DND-41 (cell line): ENCODE measurements around the gene SNX9.

Experiments used
- ATAC-seq: fragments of 200-7000 bp; cut with Tn5 transposase; 3 replicates; pipeline ENCODE4 v1.9.1; 2021; ENCODE audit warnings: low read depth; ENCODE audit not compliant: insufficient read depth
- DNase-seq: peaks from one replicate; pipeline ENCODE4 v3.0.0-alpha.2; 2020
- H2AFZ ChIP-seq: 2 replicates; pipeline ENCODE4 v1.6.0; 2012; ENCODE audit warnings: low read depth, low read length
- H3K27ac ChIP-seq: 2 replicates; pipeline ENCODE4 v1.5.1; 2012; ENCODE audit warnings: low read length, inconsistent platforms
- H3K27me3 ChIP-seq: fragments of 200-600 bp; sonication (generic); 2 replicates; pipeline ENCODE4 v1.6.0; 2012; ENCODE audit warnings: low read length, mild to moderate bottlenecking, inconsistent platforms; ENCODE audit not compliant: insufficient read depth, poor library complexity
- H3K36me3 ChIP-seq: 2 replicates; pipeline ENCODE4 v1.5.1; 2012; ENCODE audit warnings: low read length, inconsistent platforms; ENCODE audit not compliant: insufficient read depth
- H3K4me1 ChIP-seq: 2 replicates; pipeline ENCODE4 v1.5.1; 2012; ENCODE audit warnings: mild to moderate bottlenecking, low read length; ENCODE audit not compliant: insufficient read depth
- H3K4me2 ChIP-seq: 2 replicates; pipeline ENCODE4 v1.6.0; 2012; ENCODE audit warnings: mild to moderate bottlenecking, moderate library complexity, low read length, inconsistent platforms; ENCODE audit not compliant: insufficient read depth
- H3K4me3 ChIP-seq, 2 experiments: fragments of 200-600 bp in 1 of 2; shearing (Covaris generic) in 1 of 2; 2 replicates each; pipeline ENCODE4 v1.5.1; 2012 to 2016; ENCODE audit warnings: inconsistent platforms in 2 of 2, low read length in 2 of 2, mild to moderate bottlenecking in 2 of 2, low read depth in 1 of 2, moderate library complexity in 1 of 2
- H3K79me2 ChIP-seq: 2 replicates; pipeline ENCODE4 v1.6.0; 2012; ENCODE audit warnings: low read length, inconsistent platforms; ENCODE audit not compliant: insufficient read depth
- H3K9ac ChIP-seq: 2 replicates; pipeline ENCODE4 v1.6.0; 2012; ENCODE audit warnings: low read depth, mild to moderate bottlenecking, inconsistent platforms, low read length, moderate library complexity
- H3K9me3 ChIP-seq: 2 replicates; pipeline ENCODE4 v1.5.1; 2012; ENCODE audit warnings: low read length, moderate library complexity, mild to moderate bottlenecking, inconsistent platforms; ENCODE audit not compliant: insufficient read depth, severe bottlenecking
- H4K20me1 ChIP-seq: 2 replicates; pipeline ENCODE4 v1.6.0; 2012; ENCODE audit warnings: low read length; ENCODE audit not compliant: insufficient read depth
- EZH2 ChIP-seq: IDR thresholded peaks from 3 replicates; pipeline ENCODE4 v1.6.1; 2012; ENCODE audit warnings: borderline replicate concordance, low read depth, mild to moderate bottlenecking, moderate library complexity, low read length, inconsistent platforms; ENCODE audit not compliant: severe bottlenecking
- TF ChIP-seq, protein P1 (sequence below): IDR thresholded peaks from 2 replicates; pipeline ENCODE4 v1.5.1; 2012; ENCODE audit warnings: borderline replicate concordance, low read length, moderate library complexity, mild to moderate bottlenecking; ENCODE audit not compliant: poor library complexity, severe bottlenecking; ENCODE audit errors: extremely low read depth

Gene SNX9

DNA sequence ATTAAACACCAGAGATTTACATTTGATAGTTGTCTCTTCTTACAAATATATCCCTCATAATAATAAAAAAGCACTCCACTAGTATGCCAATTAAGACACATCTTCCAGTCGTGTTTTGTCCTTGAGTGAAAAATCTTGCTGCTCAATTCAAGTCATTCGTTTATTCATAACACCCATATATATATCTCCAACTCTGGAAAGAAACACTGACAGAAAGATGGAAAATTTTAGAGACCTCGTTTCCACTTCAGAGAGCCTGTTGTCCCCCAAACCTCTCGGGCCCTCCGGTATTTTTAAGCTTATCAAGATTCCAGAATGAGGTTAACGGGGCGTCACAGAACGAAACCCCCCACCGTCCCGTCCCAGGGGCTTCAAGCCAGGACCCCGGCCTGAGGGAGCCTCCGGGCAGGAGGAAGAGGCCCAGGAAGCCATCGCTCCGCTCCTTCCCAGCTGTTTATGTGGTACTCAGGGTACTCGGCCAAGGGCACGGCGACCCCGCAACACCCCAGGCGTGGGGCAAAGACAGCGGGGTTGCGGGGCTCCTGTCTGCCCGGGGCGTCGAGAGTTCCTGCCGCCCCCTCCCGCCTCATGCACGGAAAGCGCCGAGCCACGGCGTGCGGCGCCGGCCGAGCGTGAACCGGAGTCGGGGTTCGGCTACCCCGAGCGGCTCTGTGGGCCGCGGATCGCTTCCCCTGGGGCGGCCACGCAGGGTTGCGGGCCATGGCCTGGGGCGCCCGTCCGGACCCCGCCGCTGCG lies 623 bp upstream of the SNX9 start:
- no peak for TF ChIP-seq EZH2
- TF ChIP-seq, protein P1, sequence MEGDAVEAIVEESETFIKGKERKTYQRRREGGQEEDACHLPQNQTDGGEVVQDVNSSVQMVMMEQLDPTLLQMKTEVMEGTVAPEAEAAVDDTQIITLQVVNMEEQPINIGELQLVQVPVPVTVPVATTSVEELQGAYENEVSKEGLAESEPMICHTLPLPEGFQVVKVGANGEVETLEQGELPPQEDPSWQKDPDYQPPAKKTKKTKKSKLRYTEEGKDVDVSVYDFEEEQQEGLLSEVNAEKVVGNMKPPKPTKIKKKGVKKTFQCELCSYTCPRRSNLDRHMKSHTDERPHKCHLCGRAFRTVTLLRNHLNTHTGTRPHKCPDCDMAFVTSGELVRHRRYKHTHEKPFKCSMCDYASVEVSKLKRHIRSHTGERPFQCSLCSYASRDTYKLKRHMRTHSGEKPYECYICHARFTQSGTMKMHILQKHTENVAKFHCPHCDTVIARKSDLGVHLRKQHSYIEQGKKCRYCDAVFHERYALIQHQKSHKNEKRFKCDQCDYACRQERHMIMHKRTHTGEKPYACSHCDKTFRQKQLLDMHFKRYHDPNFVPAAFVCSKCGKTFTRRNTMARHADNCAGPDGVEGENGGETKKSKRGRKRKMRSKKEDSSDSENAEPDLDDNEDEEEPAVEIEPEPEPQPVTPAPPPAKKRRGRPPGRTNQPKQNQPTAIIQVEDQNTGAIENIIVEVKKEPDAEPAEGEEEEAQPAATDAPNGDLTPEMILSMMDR = no peak
- Histone ChIP-seq H2AFZ (no peak overlapping the region), H3K9ac (no peak overlapping the region), H3K79me2 (no peaks in the 10 kb centered on the region), H3K27ac (no peak overlapping the region), H4K20me1 (no peaks in the 10 kb centered on the region), H3K4me3 (no peak overlapping the region), H3K4me2 (no peak overlapping the region), H3K27me3 (no peaks in the 10 kb centered on the region), H3K9me3 (no peaks in the 10 kb centered on the region), H3K4me1 (no peaks in the 10 kb centered on the region), H3K36me3 (no peaks in the 10 kb centered on the region)
- no peak for DNase-seq
- ATAC-seq = no peak

DNA sequence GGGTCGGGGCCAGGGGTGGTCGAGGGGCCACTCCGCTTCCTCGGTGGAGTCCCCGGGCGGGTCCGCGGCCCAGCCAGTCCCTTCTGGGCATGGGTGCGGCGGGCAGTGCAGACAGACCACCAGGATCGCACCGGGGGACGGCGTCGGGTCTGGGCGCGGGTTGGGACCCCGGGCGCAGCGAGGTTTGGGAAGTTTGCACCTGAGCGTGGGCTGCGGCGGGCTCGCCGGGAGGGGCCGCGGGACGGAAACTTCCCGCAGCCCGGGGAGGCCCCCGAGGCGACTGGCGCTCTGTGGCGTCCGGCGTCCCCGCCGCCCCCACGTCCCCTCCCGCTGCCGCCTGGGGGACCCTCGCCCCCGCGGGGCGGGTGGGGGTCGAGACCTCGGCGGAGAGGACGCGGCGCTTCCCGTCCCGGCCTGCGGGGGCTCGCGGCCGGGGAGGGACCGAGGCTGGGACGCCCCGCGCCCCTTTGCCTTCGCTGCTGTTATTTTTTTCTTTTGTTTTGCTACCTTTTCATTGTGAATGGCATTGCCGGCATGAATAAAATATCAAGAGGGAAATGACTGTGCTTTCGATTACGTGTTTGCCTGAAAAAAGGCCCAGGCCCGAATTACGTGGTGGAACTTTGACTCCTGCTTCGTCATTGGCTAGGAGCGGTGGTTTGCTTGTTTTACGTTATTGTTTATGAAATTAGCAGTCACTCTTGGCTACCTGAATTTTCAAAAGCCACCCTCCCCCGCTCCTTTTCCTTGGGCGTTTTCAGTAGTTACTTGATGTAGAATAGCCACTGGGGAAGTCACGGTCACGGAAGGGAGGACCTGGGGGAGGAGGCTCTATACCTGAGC lies 703 bp downstream of the SNX9 start:
- H3K36me3 ChIP-seq = no peaks in the 10 kb centered on the region
- H3K9me3 ChIP-seq = no peaks in the 10 kb centered on the region
- H3K4me1 ChIP-seq = no peaks in the 10 kb centered on the region
- no peak for TF ChIP-seq EZH2
- TF ChIP-seq, protein P1 = no peak
- no peak overlapping the region for H3K27ac ChIP-seq
- H3K79me2 ChIP-seq = no peaks in the 10 kb centered on the region
- no peak overlapping the region for H2AFZ ChIP-seq
- H3K4me3 ChIP-seq = no peak overlapping the region
- no peak overlapping the region for H3K9ac ChIP-seq
- no peaks in the 10 kb centered on the region for H4K20me1 ChIP-seq
- H3K4me2 ChIP-seq = no peak overlapping the region
- no peaks in the 10 kb centered on the region for H3K27me3 ChIP-seq
- DNase-seq (no peak), ATAC-seq (no peak)

- no peak overlapping the region for H3K9ac ChIP-seq
- TF ChIP-seq EZH2 = no peak
- TF ChIP-seq, protein P1 = no peak
- H3K27me3 ChIP-seq = no peaks in the 10 kb centered on the region
- no peaks in the 10 kb centered on the region for H3K79me2 ChIP-seq
- no peak overlapping the region for H3K4me3 ChIP-seq
- H2AFZ ChIP-seq = no peak overlapping the region
- H3K36me3 ChIP-seq = no peaks in the 10 kb centered on the region
- no peak overlapping the region for H3K27ac ChIP-seq
- peaks cover 4% of the 10 kb centered on the region for H3K4me1 ChIP-seq
- DNase-seq (no peak), ATAC-seq (no peak)
- no peaks in the 10 kb centered on the region for H3K9me3 ChIP-seq
- H3K4me2 ChIP-seq = no peak overlapping the region
- H4K20me1 ChIP-seq = no peaks in the 10 kb centered on the region
Measured at GRCh38 chr6:157825243-157825904, 2.3 kb downstream of the SNX9 start.
